Epithelial cell of esophagus (primary cell): ENCODE measurements around the gene BMP6.

ENCODE experiments used
- DNase-seq: peaks from one replicate; pipeline ENCODE4 v3.0.0; 2010; ENCODE audit warnings: low read depth
- H3K4me3 ChIP-seq: 2 replicates; pipeline ENCODE4 v1.5.1; 2011; ENCODE audit warnings: mild to moderate bottlenecking, low read length, control low read depth
- CTCF ChIP-seq: IDR thresholded peaks from 2 replicates; pipeline ENCODE4 v1.5.1; 2011; ENCODE audit warnings: low read depth, mild to moderate bottlenecking, low read length, control low read depth, inconsistent platforms; ENCODE audit not compliant: insufficient read depth; ENCODE audit errors: missing control alignments

The BMP6 gene

GRCh38 chr6:7725849-7726415 is at the start of gene BMP6:
Gene BMP6, plus strand, starts transcription at chr6:7726099. Its CDS starts 857 bp downstream, at chr6:7726956.
- peak within 1 kb of the TSS; percentile 45 for H3K4me3 ChIP-seq
- no peak for TF ChIP-seq CTCF
- DNase-seq: peak; percentile 94

GRCh38 chr6:7677229-7677628 is 48.7 kb upstream of the BMP6 start:
- no peak for TF ChIP-seq CTCF
- H3K4me3 ChIP-seq: no peak overlapping the region
- no peak for DNase-seq

GRCh38 chr6:7680393-7681075 is 45.4 kb upstream of the BMP6 start:
- TF ChIP-seq CTCF: no peak
- no peak for DNase-seq
- H3K4me3 ChIP-seq: no peak overlapping the region

- DNase-seq: no peak
- no peak for TF ChIP-seq CTCF
- no peak overlapping the region for H3K4me3 ChIP-seq
Observed at GRCh38 chr6:7681449-7681848, 44.5 kb upstream of the BMP6 start.

- DNase-seq: no peak
- TF ChIP-seq CTCF: no peak
- H3K4me3 ChIP-seq: no peak overlapping the region
Observed at GRCh38 chr6:7684076-7684475, 41.8 kb upstream of the BMP6 start.

- no peak overlapping the region for H3K4me3 ChIP-seq
- DNase-seq: no peak
- no peak for TF ChIP-seq CTCF
Observed at GRCh38 chr6:7684843-7685242, 41.1 kb upstream of the BMP6 start.

GRCh38 chr6:7685276-7685675 is 40.6 kb upstream of the BMP6 start:
- DNase-seq: peak; percentile 17
- H3K4me3 ChIP-seq: no peak overlapping the region
- no peak for TF ChIP-seq CTCF
